Naive thymus-derived CD8-positive, alpha-beta T cell (primary cell): ENCODE results near the gene BANP. TPM values are rescaled to one million over a fixed set of nuclear protein-coding genes. Genes with fewer than 3 reads are reported as not detected.

Experiments used
- ATAC-seq, 2 donors: fragments of 150-1000 bp; cut with Tn5 transposase in 1 of 2; sonication (Bioruptor Pico), chemical (Tn5 transposase) in 1 of 2; 1 replicate in 1 of 2; 2 replicates in 1 of 2; pipeline ENCODE4 v1.10.0; 2021; ENCODE audit warnings: mild to moderate bottlenecking in 2 of 2, moderate library complexity in 2 of 2
- POLR2A ChIA-PET: fragments of 350-600 bp; sonication (Branson Sonifier 250); formaldehyde crosslinking; loops from one replicate; lab custom pipeline; 2021; ENCODE audit warnings: antibody characterized with exemption; lab: Charles Lee
- DNase-seq, 10 donors: peaks; one replicate each; pipeline versions ENCODE4 v3.0.0 to v3.0.0-alpha.2; 2020 to 2022
- H3K27ac Mint-ChIP-seq, 10 donors: one replicate each; pipeline ENCODE4 v1.8.0; 2020 to 2022; ENCODE audit warnings: mild to moderate bottlenecking in 10 of 10, mixed read lengths in 10 of 10, moderate library complexity in 4 of 10, inconsistent platforms in 1 of 10
- H3K27me3 Mint-ChIP-seq, 5 donors: one replicate each; pipeline ENCODE4 v1.8.0; 2021 to 2022; ENCODE audit warnings: mixed read lengths in 5 of 5
- H3K36me3 Mint-ChIP-seq, 3 donors: one replicate each; pipeline ENCODE4 v1.8.0; 2020 to 2022; ENCODE audit warnings: mixed read lengths in 3 of 3, mild to moderate bottlenecking in 2 of 3, inconsistent platforms in 1 of 3
- H3K4me1 Mint-ChIP-seq, 4 donors: one replicate each; pipeline ENCODE4 v1.8.0; 2021 to 2022; ENCODE audit warnings: mixed read lengths in 4 of 4
- H3K4me3 Mint-ChIP-seq, 10 donors: one replicate each; pipeline ENCODE4 v1.8.0; 2020 to 2022; ENCODE audit warnings: mild to moderate bottlenecking in 10 of 10, mixed read lengths in 10 of 10, moderate library complexity in 6 of 10, inconsistent platforms in 1 of 10
- H3K9me3 Mint-ChIP-seq, 9 donors: one replicate each; pipeline ENCODE4 v1.8.0; 2020 to 2022; ENCODE audit warnings: mixed read lengths in 9 of 9, mild to moderate bottlenecking in 3 of 9, inconsistent platforms in 1 of 9, moderate library complexity in 1 of 9
- polyA plus RNA-seq, 3 donors: library from polyadenylated mRNA; unstranded; fragments of 300-500 nt; fragmentation: Illumina TruSeq; gene quantifications; one replicate each; pipeline ENCODE4 v1.2.3, GENCODE V29; 2021
- total RNA-seq, 8 experiments: library from RNA in 2 of 8; stranded (reverse) in 2 of 8; gene quantifications; one replicate each; pipeline ENCODE4 v1.2.3 and lab custom pipeline; 2021 to 2026

Gene BANP
- total and polyA plus RNA-seq, 5 experiments from 2014 or later: 13.4 to 89.4 (median 29.1) TPM

- ATAC-seq (no peak), DNase-seq (no peak)
- Mint-ChIP-seq H3K27ac (peak overlapping the region in 8 of 10 donors; percentile 17 to 77 (median 42)), H3K36me3 (no peaks in the 10 kb centered on the region), H3K27me3 (peaks cover 0 to 3% (median 0%) of the 10 kb centered on the region in 5 donors), H3K9me3 (no peaks in the 10 kb centered on the region), H3K4me3 (peak overlapping the region in 3 of 10 donors; percentile 3 to 70 (median 59)), H3K4me1 (peaks cover 8 to 40% (median 14%) of the 10 kb centered on the region in 4 donors)
- POLR2A ChIA-PET: no interaction called here
Observed at GRCh38 chr16:87947356-87948118, 3.7 kb upstream of the BANP start.

- Mint-ChIP-seq H3K27ac (peak overlapping the region in 6 of 10 donors; percentile 17 to 77 (median 40)), H3K4me1 (peaks cover 8 to 45% (median 17%) of the 10 kb centered on the region in 4 donors), H3K9me3 (no peaks in the 10 kb centered on the region), H3K27me3 (peaks cover 0 to 3% (median 0%) of the 10 kb centered on the region in 5 donors), H3K36me3 (peaks cover 0 to under 1% (median 0%) of the 10 kb centered on the region in 3 donors), H3K4me3 (peak overlapping the region in 4 of 10 donors; percentile 3 to 70 (median 6))
- DNase-seq (no peak), ATAC-seq (no peak)
- POLR2A ChIA-PET: no interaction called here
Observed at GRCh38 chr16:87948119-87948545, 3.1 kb upstream of the BANP start.

GRCh38 chr16:87948735-87949070 lies 2.5 kb upstream of the BANP start:
- Mint-ChIP-seq H3K27me3 (peaks cover 0 to 3% (median 0%) of the 10 kb centered on the region in 5 donors), H3K9me3 (no peaks in the 10 kb centered on the region), H3K4me1 (peaks cover 12 to 50% (median 23%) of the 10 kb centered on the region in 4 donors), H3K4me3 (peak overlapping the region in 1 of 10 donors; percentile 70), H3K27ac (peak overlapping the region in 2 of 10 donors; percentile 11 to 77), H3K36me3 (peaks cover 0 to 5% (median 0%) of the 10 kb centered on the region in 3 donors)
- POLR2A ChIA-PET: no interaction called here
- ATAC-seq (no peak), DNase-seq (no peak)

GRCh38 chr16:87949071-87949744 lies 2.0 kb upstream of the BANP start:
- Mint-ChIP-seq H3K36me3 (peaks cover 0 to 10% (median 0%) of the 10 kb centered on the region in 3 donors), H3K4me3 (peak overlapping the region in 8 of 10 donors; percentile 18 to 65 (median 42)), H3K4me1 (peaks cover 17 to 56% (median 28%) of the 10 kb centered on the region in 4 donors), H3K27ac (peak overlapping the region in 5 of 10 donors; percentile 10 to 77 (median 53)), H3K9me3 (no peaks in the 10 kb centered on the region), H3K27me3 (peaks cover 0 to 3% (median 0%) of the 10 kb centered on the region in 5 donors)
- POLR2A ChIA-PET: no interaction called here
- ATAC-seq (no peak), DNase-seq (no peak)

GRCh38 chr16:87951552-87952538 lies 611 bp downstream of the BANP start:
- Mint-ChIP-seq H3K27ac (peak overlapping the region; percentile 76 to 100 (median 98)), H3K36me3 (peaks cover 0 to 15% (median 0%) of the 10 kb centered on the region in 3 donors), H3K4me1 (peaks cover 28 to 77% (median 48%) of the 10 kb centered on the region in 4 donors), H3K9me3 (no peaks in the 10 kb centered on the region), H3K4me3 (peak overlapping the region; percentile 87 to 100 (median 100)), H3K27me3 (peaks cover 0 to 3% (median 0%) of the 10 kb centered on the region in 5 donors)
- DNase-seq (peak in 1 of 10 donors; percentile 16), ATAC-seq (no peak)
- POLR2A ChIA-PET: interaction anchor here (0.8 to 1.4 kb wide), 10 partner anchors 9 to 618 kb away, joined by 3 to 14 read pairs (median 4); partner anchors contain the start of genes FBXO31, KLHDC4, SLC7A5 and ZC3H18

GRCh38 chr16:87952751-87953150 lies 1.5 kb downstream of the BANP start:
- H3K9me3 Mint-ChIP-seq: no peaks in the 10 kb centered on the region

GRCh38 chr16:87953308-87954215 lies 2.3 kb downstream of the BANP start:
- Mint-ChIP-seq H3K4me3 (peak overlapping the region in 9 of 10 donors; percentile 23 to 95 (median 48)), H3K36me3 (peaks cover 0 to 25% (median 0%) of the 10 kb centered on the region in 3 donors), H3K27ac (peak overlapping the region; percentile 61 to 96 (median 89)), H3K27me3 (no peaks in the 10 kb centered on the region), H3K4me1 (peaks cover 33 to 85% (median 63%) of the 10 kb centered on the region in 4 donors), H3K9me3 (no peaks in the 10 kb centered on the region)
- POLR2A ChIA-PET: no interaction called here
- ATAC-seq (no peak), DNase-seq (no peak)

More at GRCh38 chr16:87952751-87953150, 1.5 kb downstream of the BANP start:
- DNase-seq (no peak), ATAC-seq (no peak)
- POLR2A ChIA-PET: no interaction called here
- H3K4me3 Mint-ChIP-seq: peak overlapping the region; percentile 74 to 95 (median 90)
- peaks cover 31 to 85% (median 56%) of the 10 kb centered on the region in 4 donors for H3K4me1 Mint-ChIP-seq
- H3K36me3 Mint-ChIP-seq: peaks cover 0 to 22% (median 0%) of the 10 kb centered on the region in 3 donors
- H3K27me3 Mint-ChIP-seq: peaks cover 0 to under 1% (median 0%) of the 10 kb centered on the region in 5 donors
- peak overlapping the region; percentile 76 to 97 (median 94) for H3K27ac Mint-ChIP-seq

- Mint-ChIP-seq H3K36me3 (peaks cover 0 to 28% (median 0%) of the 10 kb centered on the region in 3 donors), H3K4me3 (peak overlapping the region in 6 of 10 donors; percentile 10 to 95 (median 62)), H3K27ac (peak overlapping the region; percentile 48 to 96 (median 88)), H3K4me1 (peaks cover 37 to 86% (median 71%) of the 10 kb centered on the region in 4 donors), H3K27me3 (no peaks in the 10 kb centered on the region), H3K9me3 (no peaks in the 10 kb centered on the region)
- POLR2A ChIA-PET: no interaction called here
- DNase-seq: no peak
- no peak for ATAC-seq
Observed at GRCh38 chr16:87954361-87954760, 3.1 kb downstream of the BANP start.

GRCh38 chr16:87954826-87955225 lies 3.6 kb downstream of the BANP start:
- peaks cover 0 to 31% (median 0%) of the 10 kb centered on the region in 3 donors for H3K36me3 Mint-ChIP-seq
- POLR2A ChIA-PET: no interaction called here

GRCh38 chr16:87955302-87956097 lies 4.3 kb downstream of the BANP start:
- POLR2A ChIA-PET: interaction anchor here (0.6 to 1.0 kb wide), 2 partner anchors 28 to 86 kb away, joined by 3 read pairs; partner anchors contain the start of gene SLC7A5
- DNase-seq (no peak), ATAC-seq (no peak)
- peaks cover 0 to 31% (median 0%) of the 10 kb centered on the region in 3 donors for H3K36me3 Mint-ChIP-seq
- no peaks in the 10 kb centered on the region for H3K9me3 Mint-ChIP-seq
- no peaks in the 10 kb centered on the region for H3K27me3 Mint-ChIP-seq
- peak overlapping the region in 9 of 10 donors; percentile 74 to 93 (median 86) for H3K4me3 Mint-ChIP-seq
- H3K4me1 Mint-ChIP-seq: peaks cover 44 to 91% (median 81%) of the 10 kb centered on the region in 4 donors
- H3K27ac Mint-ChIP-seq: peak overlapping the region; percentile 93 to 98 (median 96)

More at GRCh38 chr16:87954826-87955225, 3.6 kb downstream of the BANP start:
- H3K27ac Mint-ChIP-seq: peak overlapping the region; percentile 36 to 98 (median 94)
- no peaks in the 10 kb centered on the region for H3K27me3 Mint-ChIP-seq
- no peak for DNase-seq
- H3K4me3 Mint-ChIP-seq: peak overlapping the region in 3 of 10 donors; percentile 10 to 88 (median 84)
- H3K9me3 Mint-ChIP-seq: no peaks in the 10 kb centered on the region
- no peak for ATAC-seq
- H3K4me1 Mint-ChIP-seq: peaks cover 41 to 89% (median 74%) of the 10 kb centered on the region in 4 donors
